C4-2B (cell line): ENCODE data around the gene MAP1S.

ENCODE experiments used
- H3K27ac ChIP-seq: fragments of 450-650 bp; 2 replicates; pipeline ENCODE4 v1.5.1; 2017
- ZFX ChIP-seq: fragments of 450-650 bp; IDR thresholded peaks from 2 replicates; pipeline ENCODE4 v1.6.1; 2017
- TF ChIP-seq, protein P1 (sequence below): fragments of 450-650 bp; conservative IDR thresholded peaks from 2 replicates; pipeline ENCODE4 v1.5.1; 2017; ENCODE audit warnings: mild to moderate bottlenecking

The MAP1S gene

DNA sequence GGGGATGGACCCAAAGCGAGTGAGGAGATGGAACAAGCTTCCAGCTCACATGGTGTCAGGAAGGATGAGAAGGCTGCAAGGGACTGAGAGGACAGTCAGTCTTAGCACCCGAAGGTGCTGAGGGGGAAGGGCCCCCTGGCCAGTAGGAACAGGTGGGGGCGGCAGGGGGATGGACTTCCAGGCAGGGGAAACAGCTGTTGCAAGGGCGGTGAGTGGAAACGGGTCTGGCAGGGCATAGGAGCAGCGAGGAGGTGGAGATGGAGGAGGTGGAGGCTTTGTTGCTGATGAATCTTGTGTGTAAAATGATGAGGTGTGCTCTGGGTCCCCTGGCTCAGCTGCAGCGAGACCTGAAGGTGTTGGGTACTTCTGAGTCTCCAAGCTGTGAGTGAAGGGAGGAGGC, 1.2 kb downstream of the MAP1S start:
- no peak for TF ChIP-seq ZFX
- TF ChIP-seq, protein P1, sequence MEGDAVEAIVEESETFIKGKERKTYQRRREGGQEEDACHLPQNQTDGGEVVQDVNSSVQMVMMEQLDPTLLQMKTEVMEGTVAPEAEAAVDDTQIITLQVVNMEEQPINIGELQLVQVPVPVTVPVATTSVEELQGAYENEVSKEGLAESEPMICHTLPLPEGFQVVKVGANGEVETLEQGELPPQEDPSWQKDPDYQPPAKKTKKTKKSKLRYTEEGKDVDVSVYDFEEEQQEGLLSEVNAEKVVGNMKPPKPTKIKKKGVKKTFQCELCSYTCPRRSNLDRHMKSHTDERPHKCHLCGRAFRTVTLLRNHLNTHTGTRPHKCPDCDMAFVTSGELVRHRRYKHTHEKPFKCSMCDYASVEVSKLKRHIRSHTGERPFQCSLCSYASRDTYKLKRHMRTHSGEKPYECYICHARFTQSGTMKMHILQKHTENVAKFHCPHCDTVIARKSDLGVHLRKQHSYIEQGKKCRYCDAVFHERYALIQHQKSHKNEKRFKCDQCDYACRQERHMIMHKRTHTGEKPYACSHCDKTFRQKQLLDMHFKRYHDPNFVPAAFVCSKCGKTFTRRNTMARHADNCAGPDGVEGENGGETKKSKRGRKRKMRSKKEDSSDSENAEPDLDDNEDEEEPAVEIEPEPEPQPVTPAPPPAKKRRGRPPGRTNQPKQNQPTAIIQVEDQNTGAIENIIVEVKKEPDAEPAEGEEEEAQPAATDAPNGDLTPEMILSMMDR = no peak
- peak overlapping the region; percentile 78; the same call in 1 of the 2 replicates for H3K27ac ChIP-seq

DNA sequence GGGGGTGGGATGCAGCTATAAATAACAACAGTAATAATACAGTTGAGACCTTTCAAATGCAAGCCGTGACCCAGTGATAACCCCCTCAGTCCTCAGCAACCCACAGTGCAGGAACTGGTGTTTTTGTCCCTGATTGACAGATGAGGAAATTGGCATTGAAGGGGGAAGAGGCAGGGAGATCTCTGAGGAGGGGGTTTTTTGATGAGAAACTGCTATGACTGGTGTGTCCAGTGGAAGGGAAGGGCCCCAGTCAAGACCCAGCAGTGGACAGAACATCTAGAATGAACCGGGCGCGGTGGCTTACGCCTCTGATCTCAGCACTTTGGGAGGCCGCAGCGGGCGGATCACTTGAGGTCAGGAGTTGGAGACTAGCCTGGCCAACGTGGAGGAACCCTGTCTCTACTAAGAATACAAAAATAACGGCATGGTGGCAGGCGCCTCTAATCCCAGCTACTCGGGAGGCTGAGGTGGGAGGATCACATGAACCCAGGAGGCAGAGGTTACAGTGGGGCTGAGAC, 1.9 kb downstream of the MAP1S start:
- TF ChIP-seq, protein P1 = no peak
- TF ChIP-seq ZFX = no peak
- no peak overlapping the region for H3K27ac ChIP-seq

DNA sequence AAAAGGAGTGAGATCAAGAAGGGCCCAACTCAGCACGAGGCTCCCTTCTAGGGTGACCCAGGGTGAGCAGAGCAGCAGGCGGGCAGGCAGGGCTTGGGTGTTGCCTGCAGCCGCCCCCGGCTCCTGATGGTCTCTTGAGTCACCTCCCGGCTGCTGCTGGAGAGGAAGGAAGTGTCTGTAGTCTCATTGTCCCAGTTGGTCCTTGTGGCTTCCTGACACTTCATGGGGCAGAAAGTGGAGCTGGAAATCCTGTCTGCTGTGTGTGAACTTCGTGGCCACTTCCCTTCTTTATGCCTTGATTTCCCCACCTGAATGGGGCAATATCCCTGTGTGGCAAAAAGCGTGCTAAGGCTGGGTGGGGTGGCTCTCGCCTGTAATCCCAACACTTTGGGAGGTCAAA, 2.5 kb downstream of the MAP1S start:
- H3K27ac ChIP-seq = no peak overlapping the region
- TF ChIP-seq ZFX = no peak
- TF ChIP-seq, protein P1 = no peak

DNA sequence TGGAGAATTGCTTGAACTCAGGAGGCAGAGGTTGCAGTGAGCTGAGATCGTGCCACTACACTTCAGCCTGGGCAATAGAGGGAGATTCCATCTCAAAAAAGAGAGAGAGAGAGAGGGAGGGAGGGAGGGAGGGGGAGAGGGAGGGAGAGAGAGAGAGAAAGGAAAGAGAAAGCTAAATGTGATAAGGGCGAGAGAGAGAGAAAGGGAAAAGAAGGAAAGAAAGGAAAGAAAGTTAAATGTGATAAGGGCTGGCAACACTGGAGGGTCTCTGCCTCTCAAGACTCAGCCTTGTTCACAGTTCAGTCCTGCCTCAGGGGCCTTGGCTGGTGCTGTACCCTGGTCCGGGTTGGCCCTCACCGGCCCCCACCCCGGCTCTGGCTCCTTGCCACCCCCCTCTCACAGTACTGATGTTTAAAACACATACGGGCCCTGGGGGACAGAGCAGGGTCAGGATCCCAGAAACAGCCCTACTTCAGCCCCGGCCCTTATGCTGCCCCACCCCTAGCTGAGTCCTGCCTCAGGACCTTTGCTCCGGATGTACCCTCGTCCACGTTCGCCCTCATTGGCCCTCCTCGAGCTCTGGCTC, 3.5 kb downstream of the MAP1S start:
- no peak overlapping the region for H3K27ac ChIP-seq
- TF ChIP-seq, protein P1 = no peak
- no peak for TF ChIP-seq ZFX

DNA sequence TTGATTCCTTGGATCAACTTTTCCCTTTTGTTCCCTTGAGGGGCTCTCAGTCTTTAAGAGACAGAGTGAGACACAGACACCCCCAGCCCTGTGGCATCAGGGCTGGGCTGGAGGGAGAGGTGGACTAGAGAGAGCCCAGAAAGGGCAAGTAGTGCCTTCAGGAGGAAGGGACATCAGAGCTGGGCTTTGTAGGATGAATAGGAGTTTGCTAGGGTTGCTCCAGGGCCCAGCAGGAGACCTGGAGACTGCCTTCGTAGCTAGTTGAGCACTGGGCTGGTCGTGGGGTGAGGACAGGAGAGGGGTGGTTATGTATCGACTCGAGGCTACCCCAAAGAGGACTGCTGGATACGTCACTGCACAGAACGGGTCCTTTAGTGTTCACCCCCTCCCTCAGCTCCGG, 5.4 kb downstream of the MAP1S start:
- no peak overlapping the region for H3K27ac ChIP-seq
- TF ChIP-seq, protein P1 = no peak
- no peak for TF ChIP-seq ZFX

DNA sequence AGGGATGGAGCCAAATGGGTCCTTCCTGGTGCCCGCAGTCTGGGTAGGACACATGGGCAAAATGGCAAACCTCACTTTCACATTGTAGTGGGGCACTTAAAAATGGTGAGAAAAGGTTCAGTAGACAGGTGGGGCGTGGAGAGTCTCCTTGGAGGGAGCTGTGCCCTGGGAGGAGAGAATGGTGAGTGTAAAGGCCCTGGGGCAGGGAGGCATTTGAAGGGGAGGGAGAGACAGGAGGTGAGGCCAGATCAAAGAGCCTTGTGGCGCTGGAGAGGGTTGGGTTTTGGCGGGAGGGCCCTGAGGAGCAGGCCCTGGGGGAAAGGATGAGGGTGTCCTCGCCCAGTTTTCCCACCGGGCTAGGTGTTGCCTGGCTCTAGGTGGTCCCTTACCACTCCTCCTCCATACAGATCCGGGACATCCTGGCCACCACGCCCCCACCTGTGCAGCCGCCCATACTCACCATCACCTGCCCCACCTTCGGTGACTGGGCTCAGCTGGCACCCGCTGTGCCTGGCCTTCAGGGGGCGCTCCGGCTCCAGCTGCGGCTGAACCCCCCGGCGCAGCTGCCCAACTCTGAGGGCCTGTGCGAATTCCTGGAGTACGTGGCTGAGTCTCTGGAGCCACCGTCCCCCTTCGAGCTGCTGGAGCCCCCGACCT, 6.3 kb downstream of the MAP1S start:
- no peak overlapping the region for H3K27ac ChIP-seq
- no peak for TF ChIP-seq ZFX
- TF ChIP-seq, protein P1 = no peak; the same call in 1 of the 2 replicates

DNA sequence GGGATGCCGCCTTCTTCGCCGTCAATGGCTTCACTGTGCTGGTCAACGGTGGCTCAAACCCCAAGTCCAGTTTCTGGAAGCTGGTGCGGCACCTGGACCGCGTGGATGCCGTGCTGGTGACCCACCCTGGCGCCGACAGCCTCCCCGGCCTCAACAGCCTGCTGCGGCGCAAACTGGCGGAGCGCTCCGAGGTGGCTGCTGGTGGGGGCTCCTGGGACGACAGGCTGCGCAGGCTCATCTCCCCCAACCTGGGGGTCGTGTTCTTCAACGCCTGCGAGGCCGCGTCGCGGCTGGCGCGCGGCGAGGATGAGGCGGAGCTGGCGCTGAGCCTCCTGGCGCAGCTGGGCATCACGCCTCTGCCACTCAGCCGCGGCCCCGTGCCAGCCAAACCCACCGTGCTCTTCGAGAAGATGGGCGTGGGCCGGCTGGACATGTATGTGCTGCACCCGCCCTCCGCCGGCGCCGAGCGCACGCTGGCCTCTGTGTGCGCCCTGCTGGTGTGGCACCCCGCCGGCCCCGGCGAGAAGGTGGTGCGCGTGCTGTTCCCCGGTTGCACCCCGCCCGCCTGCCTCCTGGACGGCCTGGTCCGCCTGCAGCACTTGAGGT, 7.0 kb downstream of the MAP1S start:
- H3K27ac ChIP-seq = no peak overlapping the region
- no peak for TF ChIP-seq ZFX
- TF ChIP-seq, protein P1 = no peak
